GM12878 (cell line): ENCODE measurements around the gene DSG4.

Experiments
- CBX3 ChIP-seq: fragments of 200-600 bp; sonication (generic); IDR thresholded peaks from 2 replicates; pipeline ENCODE4 v1.6.1; 2016; ENCODE audit warnings: low read depth, borderline replicate concordance
- KLF5 ChIP-seq: fragments of 450-650 bp; IDR thresholded peaks from 2 replicates; pipeline ENCODE4 v1.6.1; 2014; ENCODE audit warnings: mild to moderate bottlenecking; ENCODE audit not compliant: partially characterized antibody
- POLR2A ChIP-seq: IDR thresholded peaks from 2 replicates; pipeline ENCODE4 v1.6.1; 2011; ENCODE audit warnings: low read depth, mild to moderate bottlenecking, low read length
- RAD21 ChIP-seq: IDR thresholded peaks from 2 replicates; pipeline ENCODE4 v1.6.1; 2011; ENCODE audit warnings: mild to moderate bottlenecking, low read depth, low read length, moderate library complexity; ENCODE audit not compliant: insufficient read depth
- SP1 ChIP-seq: IDR thresholded peaks from one replicate; pipeline ENCODE4 v1.6.1; 2011; ENCODE audit warnings: low read depth, low read length
- TF ChIP-seq, protein P1 (sequence below): fragments of 450-650 bp; IDR thresholded peaks from 2 replicates; pipeline ENCODE4 v1.6.1; 2017; ENCODE audit warnings: mild to moderate bottlenecking
- TF ChIP-seq, protein P2 (sequence below), 3 experiments: IDR thresholded peaks in 2 of 3; conservative IDR thresholded peaks in 1 of 3; 2 replicates each; pipeline ENCODE4 v1.5.1; 2011; ENCODE audit warnings: low read depth in 3 of 3, low read length in 3 of 3, mild to moderate bottlenecking in 3 of 3, control low read depth in 2 of 3, moderate library complexity in 2 of 3, inconsistent platforms in 1 of 3, mixed read lengths in 1 of 3; ENCODE audit not compliant: control insufficient read depth in 2 of 3, insufficient read depth in 1 of 3; ENCODE audit errors: extremely low read depth in 1 of 3

DNA sequence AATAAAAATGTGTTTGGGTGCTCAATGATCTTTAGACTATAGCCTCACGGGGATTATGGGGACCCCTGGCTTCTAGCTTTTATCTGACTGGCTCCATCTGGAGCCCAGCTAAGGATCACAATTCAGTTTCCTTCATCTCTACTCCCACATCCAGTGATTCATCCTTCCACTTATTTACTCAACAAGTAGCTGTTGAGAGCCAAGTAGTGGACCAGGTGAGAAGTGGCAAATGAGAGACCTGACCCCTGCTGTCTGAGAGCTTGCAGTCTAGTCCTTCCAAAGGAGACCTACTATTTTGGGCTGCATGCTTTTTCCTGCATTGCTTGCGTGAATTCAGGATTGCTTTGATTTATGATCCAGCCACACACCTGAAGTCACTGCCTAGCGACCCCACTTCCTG is 60.2 kb downstream of the DSG4 start:
- TF ChIP-seq, protein P1, sequence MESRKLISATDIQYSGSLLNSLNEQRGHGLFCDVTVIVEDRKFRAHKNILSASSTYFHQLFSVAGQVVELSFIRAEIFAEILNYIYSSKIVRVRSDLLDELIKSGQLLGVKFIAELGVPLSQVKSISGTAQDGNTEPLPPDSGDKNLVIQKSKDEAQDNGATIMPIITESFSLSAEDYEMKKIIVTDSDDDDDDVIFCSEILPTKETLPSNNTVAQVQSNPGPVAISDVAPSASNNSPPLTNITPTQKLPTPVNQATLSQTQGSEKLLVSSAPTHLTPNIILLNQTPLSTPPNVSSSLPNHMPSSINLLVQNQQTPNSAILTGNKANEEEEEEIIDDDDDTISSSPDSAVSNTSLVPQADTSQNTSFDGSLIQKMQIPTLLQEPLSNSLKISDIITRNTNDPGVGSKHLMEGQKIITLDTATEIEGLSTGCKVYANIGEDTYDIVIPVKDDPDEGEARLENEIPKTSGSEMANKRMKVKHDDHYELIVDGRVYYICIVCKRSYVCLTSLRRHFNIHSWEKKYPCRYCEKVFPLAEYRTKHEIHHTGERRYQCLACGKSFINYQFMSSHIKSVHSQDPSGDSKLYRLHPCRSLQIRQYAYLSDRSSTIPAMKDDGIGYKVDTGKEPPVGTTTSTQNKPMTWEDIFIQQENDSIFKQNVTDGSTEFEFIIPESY, result no peak
- TF ChIP-seq SP1 (no peak), POLR2A (no peak), CBX3 (no peak), RAD21 (no peak), KLF5 (no peak)
- TF ChIP-seq, protein P2, sequence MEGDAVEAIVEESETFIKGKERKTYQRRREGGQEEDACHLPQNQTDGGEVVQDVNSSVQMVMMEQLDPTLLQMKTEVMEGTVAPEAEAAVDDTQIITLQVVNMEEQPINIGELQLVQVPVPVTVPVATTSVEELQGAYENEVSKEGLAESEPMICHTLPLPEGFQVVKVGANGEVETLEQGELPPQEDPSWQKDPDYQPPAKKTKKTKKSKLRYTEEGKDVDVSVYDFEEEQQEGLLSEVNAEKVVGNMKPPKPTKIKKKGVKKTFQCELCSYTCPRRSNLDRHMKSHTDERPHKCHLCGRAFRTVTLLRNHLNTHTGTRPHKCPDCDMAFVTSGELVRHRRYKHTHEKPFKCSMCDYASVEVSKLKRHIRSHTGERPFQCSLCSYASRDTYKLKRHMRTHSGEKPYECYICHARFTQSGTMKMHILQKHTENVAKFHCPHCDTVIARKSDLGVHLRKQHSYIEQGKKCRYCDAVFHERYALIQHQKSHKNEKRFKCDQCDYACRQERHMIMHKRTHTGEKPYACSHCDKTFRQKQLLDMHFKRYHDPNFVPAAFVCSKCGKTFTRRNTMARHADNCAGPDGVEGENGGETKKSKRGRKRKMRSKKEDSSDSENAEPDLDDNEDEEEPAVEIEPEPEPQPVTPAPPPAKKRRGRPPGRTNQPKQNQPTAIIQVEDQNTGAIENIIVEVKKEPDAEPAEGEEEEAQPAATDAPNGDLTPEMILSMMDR (IDR thresholded peaks at IDR 0.05 in 2 of 3, conservative IDR thresholded peaks at IDR 0.05 in 1 of 3; ENCODE audit: control insufficient read depth in 2 of 3, extremely low read depth in 1 of 3, insufficient read depth in 1 of 3, low read depth in 3 of 3, low read length in 3 of 3), result no peak
